Measurements from ENCODE around the gene DAND5. TPM values are rescaled to one million over a fixed set of nuclear protein-coding genes. Genes with fewer than 3 reads are reported as not detected.

The DAND5 gene
- total and polyA plus RNA-seq, 2 of the 13 experiments (the other 11 are each of a cell fraction or from before 2014, with no cell fraction given): 0.04 TPM; not detected in 1

GRCh38 chr19:13022859-13023636 is 53.7 kb downstream of the DAND5 start (continued):
- peak; percentile 56; the same call in 1 of the 2 replicates for TF ChIP-seq HOXA3 (CRISPR knock-in tag; IDR thresholded peaks at IDR 0.05)
- TF ChIP-seq ZNF619 (CRISPR knock-in tag; IDR thresholded peaks at IDR 0.05): 0 out of 2 replicates have a peak, but pooled peaks have one; percentile 27
- 0 out of 2 replicates have a peak, but pooled peaks have one; percentile 31 for TF ChIP-seq ZNF580 (CRISPR knock-in tag; IDR thresholded peaks at IDR 0.05; ENCODE audit: borderline replicate concordance, low read depth)
- peak; percentile 11 for TF ChIP-seq AGO2 (optimal IDR thresholded peaks at IDR 0.05; ENCODE audit: low read depth, low read length)
- TF ChIP-seq ARID4A (CRISPR knock-in tag; IDR thresholded peaks at IDR 0.05; ENCODE audit: borderline replicate concordance): peak; percentile 56; the same call in 1 of the 2 replicates
- no peak for TF ChIP-seq ZNF143 (CRISPR knock-in tag; IDR thresholded peaks at IDR 0.05)
- TF ChIP-seq MEF2D (CRISPR knock-in tag; IDR thresholded peaks at IDR 0.05): peak; percentile 69
- peak; percentile 67; the same call in 1 of the 2 replicates for TF ChIP-seq ZNF430 (CRISPR knock-in tag; IDR thresholded peaks at IDR 0.05)
- TF ChIP-seq GATAD2A (CRISPR knock-in tag; IDR thresholded peaks at IDR 0.05): peak; percentile 62; the same call in 1 of the 2 replicates
- TF ChIP-seq ARHGAP35 (CRISPR knock-in tag; IDR thresholded peaks at IDR 0.05; ENCODE audit: borderline replicate concordance): peak; percentile 48; the same call in 1 of the 2 replicates
- no peak for TF ChIP-seq GATAD1 (CRISPR knock-in tag; IDR thresholded peaks at IDR 0.05)
- no peak for TF ChIP-seq ZNF891 (CRISPR knock-in tag; IDR thresholded peaks at IDR 0.05)
- no peak for TF ChIP-seq RELA (CRISPR knock-in tag; IDR thresholded peaks at IDR 0.05)
- TF ChIP-seq ZNF263 (CRISPR knock-in tag; IDR thresholded peaks at IDR 0.05): peak; percentile 95
- 0 out of 2 replicates have a peak, but pooled peaks have one; percentile 30 for TF ChIP-seq MLX (CRISPR knock-in tag; IDR thresholded peaks at IDR 0.05)
- no peak for TF ChIP-seq ZNF142 (CRISPR knock-in tag; IDR thresholded peaks at IDR 0.05)
- 0 out of 2 replicates have a peak, but pooled peaks have one; percentile 40 for TF ChIP-seq ARNTL (CRISPR knock-in tag; IDR thresholded peaks at IDR 0.05)
- TF ChIP-seq YEATS4 (CRISPR knock-in tag; IDR thresholded peaks at IDR 0.05; ENCODE audit: borderline replicate concordance): peak; percentile 9; the same call in 1 of the 2 replicates
- peak; percentile 78 for TF ChIP-seq MAX (IDR thresholded peaks at IDR 0.05)

Measured in HepG2 (cell line).